OCI-LY1 (cell line): ENCODE data around the gene PHKG2.

Source experiments
- H2AFZ ChIP-seq: fragments of 200-600 bp; sonication (generic), shearing (Covaris generic); 2 replicates; pipeline ENCODE4 v1.6.0; 2014; ENCODE audit warnings: antibody characterized with exemption, mild to moderate bottlenecking, low read length
- H3F3A ChIP-seq: fragments of 200-600 bp; sonication (generic), shearing (Covaris generic); 2 replicates; pipeline ENCODE4 v1.6.0; 2014; ENCODE audit warnings: mild to moderate bottlenecking, antibody characterized with exemption, low read length, moderate library complexity; ENCODE audit not compliant: insufficient read depth
- H3K27ac ChIP-seq: fragments of 200-600 bp; sonication (generic); 2 replicates; pipeline ENCODE4 v1.5.1; 2014; ENCODE audit warnings: low read length, mixed run types, mild to moderate bottlenecking, low read depth; ENCODE audit not compliant: poor library complexity, severe bottlenecking
- H3K27me3 ChIP-seq: fragments of 200-600 bp; sonication (generic); 2 replicates; pipeline ENCODE4 v1.6.0; 2014; ENCODE audit warnings: antibody characterized with exemption, mild to moderate bottlenecking, low read length, moderate library complexity; ENCODE audit not compliant: insufficient read depth
- H3K36me3 ChIP-seq: fragments of 200-600 bp; sonication (generic); 2 replicates; pipeline ENCODE4 v1.6.1; 2014; ENCODE audit warnings: mild to moderate bottlenecking, antibody characterized with exemption, low read length, moderate library complexity, mixed read lengths; ENCODE audit not compliant: insufficient read depth
- H3K4me1 ChIP-seq: fragments of 200-600 bp; sonication (generic); 2 replicates; pipeline ENCODE4 v1.5.1; 2014; ENCODE audit warnings: mild to moderate bottlenecking, low read length, moderate library complexity; ENCODE audit not compliant: insufficient read depth, severe bottlenecking
- H3K4me2 ChIP-seq: fragments of 200-600 bp; sonication (generic), shearing (Covaris generic); 2 replicates; pipeline ENCODE4 v1.6.1; 2014; ENCODE audit warnings: low read length
- H3K4me3 ChIP-seq: fragments of 200-600 bp; sonication (generic); 2 replicates; pipeline ENCODE4 v1.5.1; 2014; ENCODE audit warnings: low read length, low read depth, mild to moderate bottlenecking, mixed read lengths; ENCODE audit not compliant: poor library complexity, severe bottlenecking
- H3K79me2 ChIP-seq: fragments of 200-600 bp; shearing (Covaris generic); 2 replicates; pipeline ENCODE4 v1.6.1; 2016; ENCODE audit warnings: mixed run types, low read length, mixed read lengths; ENCODE audit not compliant: insufficient read depth
- H3K9ac ChIP-seq: fragments of 200-600 bp; sonication (generic), shearing (Covaris generic); 2 replicates; pipeline ENCODE4 v1.6.1; 2014; ENCODE audit warnings: mild to moderate bottlenecking, low read length, mixed read lengths
- H3K9me2 ChIP-seq: fragments of 200-600 bp; sonication (generic), shearing (Covaris generic); 2 replicates; pipeline ENCODE4 v1.6.1; 2014; ENCODE audit warnings: low read depth, mild to moderate bottlenecking, low read length, mixed read lengths
- H3K9me3 ChIP-seq: fragments of 200-600 bp; shearing (Covaris generic); 2 replicates; pipeline ENCODE4 v1.6.1; 2014; ENCODE audit warnings: low read length, mixed read lengths
- H4K20me1 ChIP-seq: fragments of 200-600 bp; sonication (generic), shearing (Covaris generic); 2 replicates; pipeline ENCODE4 v1.6.0; 2016; ENCODE audit warnings: mild to moderate bottlenecking, low read length; ENCODE audit not compliant: insufficient read depth
- CTCF ChIP-seq: fragments of 200-600 bp; sonication (generic), shearing (Covaris generic); IDR thresholded peaks from 2 replicates; pipeline ENCODE4 v1.5.1; 2017; ENCODE audit warnings: mild to moderate bottlenecking, antibody characterized with exemption, low read length, moderate library complexity, mixed read lengths
- EZH2 ChIP-seq: fragments of 200-600 bp; sonication (generic), shearing (Covaris generic); IDR thresholded peaks from 2 replicates; pipeline ENCODE4 v1.8.0; 2017; ENCODE audit warnings: borderline replicate concordance, mixed run types, mild to moderate bottlenecking, antibody characterized with exemption, low read length, moderate library complexity, mixed read lengths

The PHKG2 gene

GRCh38 chr16:30715750-30716445 lies 32.3 kb upstream of the PHKG2 start:
- Histone ChIP-seq H3F3A (no peaks in the 10 kb centered on the region), H3K9ac (no peak overlapping the region), H3K27me3 (no peaks in the 10 kb centered on the region), H3K36me3 (peaks cover 94% of the 10 kb centered on the region), H3K79me2 (peaks cover 2% of the 10 kb centered on the region; the same call in 1 of the 2 replicates), H3K4me2 (no peak overlapping the region), H2AFZ (no peak overlapping the region), H3K4me3 (no peak overlapping the region), H4K20me1 (no peaks in the 10 kb centered on the region), H3K9me3 (no peaks in the 10 kb centered on the region), H3K9me2 (no peaks in the 10 kb centered on the region), H3K4me1 (no peaks in the 10 kb centered on the region), H3K27ac (no peak overlapping the region)
- TF ChIP-seq EZH2 (no peak), CTCF (no peak)

- Histone ChIP-seq H3F3A (no peaks in the 10 kb centered on the region), H2AFZ (no peak overlapping the region), H3K9me3 (no peaks in the 10 kb centered on the region), H3K4me3 (no peak overlapping the region), H3K27ac (no peak overlapping the region), H3K4me1 (no peaks in the 10 kb centered on the region), H3K9me2 (no peaks in the 10 kb centered on the region), H3K4me2 (no peak overlapping the region), H3K9ac (no peak overlapping the region), H3K36me3 (peaks cover 96% of the 10 kb centered on the region), H3K27me3 (no peaks in the 10 kb centered on the region), H3K79me2 (peaks cover 2% of the 10 kb centered on the region; the same call in 1 of the 2 replicates), H4K20me1 (no peaks in the 10 kb centered on the region)
- TF ChIP-seq EZH2 (no peak), CTCF (no peak)
These were observed 28.1 kb upstream of the PHKG2 start for GRCh38 chr16:30720086-30720485.

GRCh38 chr16:30720694-30721093 lies 27.5 kb upstream of the PHKG2 start:
- no peaks in the 10 kb centered on the region for H3K27me3 ChIP-seq
- no peak overlapping the region for H2AFZ ChIP-seq
- H3K9me2 ChIP-seq, result no peaks in the 10 kb centered on the region
- H3K79me2 ChIP-seq, result peaks cover 2% of the 10 kb centered on the region; the same call in 1 of the 2 replicates
- H3K4me1 ChIP-seq, result no peaks in the 10 kb centered on the region
- H3K9ac ChIP-seq, result no peak overlapping the region
- TF ChIP-seq EZH2 (no peak), CTCF (no peak)
- no peak overlapping the region for H3K27ac ChIP-seq
- H3K4me2 ChIP-seq, result no peak overlapping the region
- H3K36me3 ChIP-seq, result peaks cover 96% of the 10 kb centered on the region
- no peaks in the 10 kb centered on the region for H4K20me1 ChIP-seq
- H3F3A ChIP-seq, result no peaks in the 10 kb centered on the region
- H3K9me3 ChIP-seq, result no peaks in the 10 kb centered on the region
- H3K4me3 ChIP-seq, result no peak overlapping the region
